Placental pericyte (primary cell): ENCODE measurements around the gene IFITM2. TPM values are rescaled to one million over a fixed set of nuclear protein-coding genes. Genes with fewer than 3 reads are reported as not detected.

Experiments
- small RNA-seq: library from RNA; depleted of rRNA; stranded (forward); fragments of <200 nt; gene quantifications from one replicate; pipeline ENCODE3, GENCODE V24; 2012; ENCODE audit warnings: low replicate concordance
- total RNA-seq: library from RNA; depleted of rRNA; stranded (reverse); fragments of >200 nt; gene quantifications from 2 replicates; pipeline ENCODE4 v1.2.3, GENCODE V29; 2012

Gene IFITM2
- total RNA-seq = 19.6 and 56.2 TPM in 2 replicates

DNA sequence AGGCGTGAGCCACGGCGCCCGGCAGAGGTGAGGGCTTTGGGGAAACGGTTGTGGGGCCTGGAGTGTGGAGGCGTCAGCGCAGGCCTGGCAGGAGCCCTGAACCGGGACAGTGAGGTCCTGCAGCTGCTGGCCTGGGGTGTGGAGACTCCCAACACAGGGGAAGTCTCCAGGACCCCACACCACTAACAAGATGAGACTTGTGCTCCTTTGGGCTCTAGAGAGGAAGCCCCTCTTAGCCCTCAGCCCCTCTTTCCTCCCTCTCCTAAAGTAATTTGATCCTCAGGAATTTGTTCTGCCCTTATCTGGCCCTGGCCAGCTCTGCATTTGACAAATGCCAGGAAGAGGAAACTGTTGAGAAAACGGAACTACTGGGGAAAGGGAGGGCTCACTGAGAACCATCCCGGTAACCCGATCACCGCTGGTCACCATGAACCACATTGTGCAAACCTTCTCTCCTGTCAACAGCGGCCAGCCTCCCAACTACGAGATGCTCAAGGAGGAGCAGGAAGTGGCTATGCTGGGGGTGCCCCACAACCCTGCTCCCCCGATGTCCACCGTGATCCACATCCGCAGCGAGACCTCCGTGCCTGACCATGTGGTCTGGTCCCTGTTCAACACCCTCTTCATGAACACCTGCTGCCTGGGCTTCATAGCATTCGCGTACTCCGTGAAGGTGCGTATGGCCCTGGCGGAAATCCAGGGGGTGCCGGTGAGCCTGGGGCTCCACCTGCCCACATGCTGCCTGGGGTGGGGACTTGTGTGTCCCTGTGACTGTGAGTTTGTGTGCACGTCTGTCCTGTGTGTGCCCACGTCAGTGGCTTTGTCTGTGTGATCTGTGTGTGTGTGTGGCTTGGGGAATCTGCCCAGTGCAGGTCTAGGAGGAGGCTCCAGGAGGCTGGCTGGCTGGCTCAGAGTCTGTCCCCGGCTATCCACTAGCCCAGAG lies at the start of gene IFITM2:
Gene IFITM2 (plus strand): TSS at position 51 of the 943 bp plus-strand sequence. CDS start 377 bp downstream, at position 428.

DNA sequence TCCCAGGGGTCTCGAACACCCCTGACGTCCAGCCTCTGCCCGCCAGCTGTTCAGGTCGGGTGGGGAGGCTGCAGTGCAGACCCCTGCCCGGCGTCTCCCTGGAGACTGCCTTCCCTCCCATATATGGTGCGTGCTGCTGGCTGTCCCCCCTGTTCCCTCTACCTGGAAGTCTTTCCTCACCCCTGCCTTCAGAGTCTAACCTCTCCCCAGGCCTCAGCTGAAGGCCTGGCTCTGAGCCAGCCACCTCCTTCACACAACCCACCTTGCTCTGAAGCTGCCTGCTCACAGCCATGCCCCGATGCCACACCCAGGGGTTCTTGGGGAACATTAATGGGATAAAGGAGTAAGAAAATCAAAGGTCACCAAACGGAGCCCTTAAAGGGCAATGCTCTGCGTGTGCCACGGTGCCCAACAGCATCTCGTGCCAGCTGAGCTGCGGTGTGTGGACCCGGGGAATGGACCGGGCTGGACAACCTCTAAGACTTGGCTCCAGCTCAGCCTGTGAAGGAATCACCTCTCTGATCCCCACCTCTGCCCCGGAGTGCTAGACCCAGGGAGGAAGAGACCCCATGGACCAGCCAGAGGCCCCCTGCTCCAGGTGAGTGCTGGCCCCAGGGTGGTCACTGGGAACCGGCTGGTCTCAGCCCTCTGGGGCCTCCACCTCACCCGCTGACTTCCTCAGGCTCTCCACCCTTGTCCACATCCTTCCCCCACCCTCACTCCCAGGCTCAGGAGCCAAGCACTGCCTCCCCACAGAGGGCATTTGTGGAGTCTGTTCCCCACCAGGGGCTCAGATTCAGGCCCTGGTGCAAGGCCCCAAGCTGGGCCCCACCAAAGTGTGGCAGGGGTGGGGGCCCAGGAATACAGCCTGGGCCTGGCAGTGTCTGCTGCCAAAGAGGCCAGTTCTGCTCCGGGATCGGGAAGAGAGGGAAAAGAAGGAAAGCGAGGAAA lies 29.3 kb upstream of the IFITM2 start, which contains the start of gene NLRP6:
Gene NLRP6 (plus strand): TSS at position 407 of the 951 bp plus-strand sequence. CDS start 163 bp downstream, at position 570.

DNA sequence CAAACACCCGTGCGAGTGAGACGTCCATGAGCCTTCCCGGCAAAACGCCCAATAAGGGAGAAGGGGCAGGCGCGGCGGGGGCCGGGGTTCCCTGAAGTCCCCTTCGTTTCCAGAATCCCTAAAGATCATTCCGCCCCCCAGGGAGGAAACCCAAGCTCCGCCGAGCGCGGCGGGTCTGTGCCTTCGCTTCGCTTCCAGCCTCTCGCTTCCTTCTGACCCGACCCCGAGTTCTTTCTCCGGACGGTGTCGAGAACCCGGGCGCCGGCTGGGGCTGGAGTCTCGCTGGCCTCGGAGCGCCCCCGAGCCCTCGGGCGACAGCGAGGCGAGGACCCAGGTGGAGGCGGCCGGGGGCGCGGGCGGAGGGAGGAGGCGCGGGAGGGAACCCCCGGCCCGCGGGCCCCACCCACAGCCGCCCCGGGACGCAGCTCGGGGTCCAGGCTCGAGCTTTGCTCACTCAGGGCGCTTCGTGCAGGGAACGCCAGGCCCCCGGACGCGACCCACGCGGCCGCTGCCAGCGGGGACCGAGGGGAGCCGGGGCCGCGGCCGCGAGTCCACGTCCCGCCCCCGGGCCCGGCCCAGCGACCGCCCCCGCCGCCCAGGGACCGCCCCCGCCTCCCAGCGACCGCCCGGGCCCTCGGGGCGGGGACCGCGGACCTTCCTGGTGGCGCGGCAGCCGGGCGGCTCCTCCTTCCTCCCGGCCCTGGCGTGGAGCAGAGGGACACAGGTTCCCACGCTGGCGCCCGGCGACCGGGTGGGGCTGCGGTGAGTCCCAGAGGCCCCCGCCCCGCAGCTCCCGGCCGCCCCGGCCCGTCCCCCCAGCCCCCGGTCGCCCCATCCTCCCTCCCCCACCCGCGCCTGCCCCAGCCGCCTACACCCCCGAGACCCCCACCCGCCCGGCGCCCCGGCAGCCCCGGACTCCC lies 18.9 kb upstream of the IFITM2 start, which contains the start of gene PGGHG:
Gene PGGHG (plus strand): TSS at position 649 of the 920 bp plus-strand sequence. CDS start 691 bp downstream, outside the sequence.

DNA sequence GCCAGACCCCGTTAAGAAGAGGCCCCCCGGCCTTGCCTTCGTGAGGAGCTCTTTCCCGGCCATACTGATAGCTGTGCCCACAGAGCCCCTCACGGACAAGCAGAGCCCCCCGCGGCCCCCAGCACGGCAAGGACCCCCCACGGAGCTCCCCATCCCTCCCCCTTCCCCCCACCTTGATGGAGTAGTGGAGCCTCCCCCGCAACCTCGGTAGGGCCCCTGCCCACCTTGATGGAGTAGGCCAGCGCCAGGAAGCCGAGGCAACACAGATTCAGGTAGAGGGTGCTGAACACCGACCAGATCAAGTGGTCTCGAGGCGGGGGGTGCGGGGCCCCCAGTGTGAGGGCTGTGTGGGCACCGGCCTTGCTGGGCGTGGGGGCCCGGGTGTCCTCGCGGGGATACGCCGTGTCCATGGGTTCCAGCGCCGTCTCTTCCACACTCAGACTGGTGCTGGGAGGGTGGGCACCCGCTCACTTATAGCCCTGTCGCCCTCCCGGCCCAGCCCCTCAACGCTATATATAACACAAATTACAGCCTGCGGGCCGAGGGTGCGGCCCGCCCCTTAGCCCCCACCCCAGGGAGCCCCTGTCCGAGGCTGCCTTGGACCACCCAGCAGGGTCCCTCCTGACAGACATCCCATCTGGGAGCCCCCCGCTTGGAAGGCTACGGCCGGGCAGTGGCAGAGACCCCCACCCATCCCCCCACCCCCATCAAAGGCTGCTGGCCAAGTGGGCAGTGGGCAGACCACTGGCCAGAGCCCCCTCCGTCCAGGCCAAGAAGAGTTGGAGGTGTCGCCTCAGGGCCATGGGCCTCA lies 8.3 kb upstream of the IFITM2 start, which contains the start of gene IFITM5:
Gene IFITM5 (minus strand): TSS at position 446 of the 811 bp plus-strand sequence. CDS start 36 bp downstream, at position 410.

DNA sequence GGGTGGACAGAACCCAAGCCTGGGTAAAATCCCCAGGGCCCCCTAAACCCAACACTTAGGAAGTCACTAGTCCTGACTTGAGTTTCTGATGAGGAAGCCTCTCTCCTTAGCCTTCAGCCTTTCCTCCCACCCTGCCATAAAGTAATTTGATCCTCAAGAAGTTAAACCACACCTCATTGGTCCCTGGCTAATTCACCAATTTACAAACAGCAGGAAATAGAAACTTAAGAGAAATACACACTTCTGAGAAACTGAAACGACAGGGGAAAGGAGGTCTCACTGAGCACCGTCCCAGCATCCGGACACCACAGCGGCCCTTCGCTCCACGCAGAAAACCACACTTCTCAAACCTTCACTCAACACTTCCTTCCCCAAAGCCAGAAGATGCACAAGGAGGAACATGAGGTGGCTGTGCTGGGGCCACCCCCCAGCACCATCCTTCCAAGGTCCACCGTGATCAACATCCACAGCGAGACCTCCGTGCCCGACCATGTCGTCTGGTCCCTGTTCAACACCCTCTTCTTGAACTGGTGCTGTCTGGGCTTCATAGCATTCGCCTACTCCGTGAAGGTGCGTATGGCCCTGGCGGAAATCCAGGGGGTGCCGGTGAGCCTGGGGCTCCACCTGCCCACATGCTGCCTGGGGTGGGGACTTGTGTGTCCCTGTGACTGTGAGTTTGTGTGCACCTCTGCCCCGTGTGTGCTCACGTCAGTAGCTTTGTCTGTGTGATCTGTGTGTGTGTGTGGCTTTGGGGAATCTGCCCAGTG lies 6.4 kb downstream of the IFITM2 start, which contains the start of gene IFITM1:
Gene IFITM1 (plus strand): TSS at position 254 of the 767 bp plus-strand sequence. CDS start 131 bp downstream, at position 385.

Small RNA genes lying within 50 kb of the gene (small RNA-seq; reads per million reads assigned to genes)
- gene AC136475.6 = not detected

Other genes with a start within 250 kb of the IFITM2 start
- not detected in 2 replicates for gene SCGB1C1, start 114.7 kb upstream of the IFITM2 start, total RNA-seq
- gene BET1L, start 100.4 kb upstream of the IFITM2 start, total RNA-seq = 30.8 and 33.7 TPM in 2 replicates
- gene RIC8A, start 100.1 kb upstream of the IFITM2 start, total RNA-seq = 166 and 246 TPM in 2 replicates
- 6.9 and 9.4 TPM in 2 replicates for gene SIRT3, start 71.5 kb upstream of the IFITM2 start, total RNA-seq
- gene PSMD13, start 70.8 kb upstream of the IFITM2 start, total RNA-seq = 123 and 195 TPM in 2 replicates
- gene NLRP6, start 29.4 kb upstream of the IFITM2 start, total RNA-seq = not detected in 2 replicates
- gene PGGHG, start 18.7 kb upstream of the IFITM2 start, total RNA-seq = 6.3 and 7.3 TPM in 2 replicates
- gene IFITM5, start 8.3 kb upstream of the IFITM2 start, total RNA-seq = not detected in 2 replicates
- 25.3 and 136 TPM in 2 replicates for gene IFITM1, start 6.2 kb downstream of the IFITM2 start, total RNA-seq
- gene IFITM3, start 13.0 kb downstream of the IFITM2 start, total RNA-seq = 45.5 and 328 TPM in 2 replicates
- gene B4GALNT4, start 61.7 kb downstream of the IFITM2 start, total RNA-seq = 1.1 TPM in 2 replicates
- gene PKP3, start 86.4 kb downstream of the IFITM2 start, total RNA-seq = 0.66 and 1.3 TPM in 2 replicates
- gene SIGIRR, start 107.2 kb downstream of the IFITM2 start, total RNA-seq = 18.2 and 21.9 TPM in 2 replicates
- gene ANO9, start 134.2 kb downstream of the IFITM2 start, total RNA-seq = not detected in 2 replicates
- gene PTDSS2, start 142.5 kb downstream of the IFITM2 start, total RNA-seq = 58.3 and 80.3 TPM in 2 replicates
- 317 and 486 TPM in 2 replicates for gene RNH1, start 199.4 kb downstream of the IFITM2 start, total RNA-seq
- gene HRAS, start 227.8 kb downstream of the IFITM2 start, total RNA-seq = 44.6 and 46.1 TPM in 2 replicates
- gene LRRC56, start 229.7 kb downstream of the IFITM2 start, total RNA-seq = 1.6 and 2.8 TPM in 2 replicates